ENCODE measurements around the gene SYPL1.

Gene SYPL1

DNA sequence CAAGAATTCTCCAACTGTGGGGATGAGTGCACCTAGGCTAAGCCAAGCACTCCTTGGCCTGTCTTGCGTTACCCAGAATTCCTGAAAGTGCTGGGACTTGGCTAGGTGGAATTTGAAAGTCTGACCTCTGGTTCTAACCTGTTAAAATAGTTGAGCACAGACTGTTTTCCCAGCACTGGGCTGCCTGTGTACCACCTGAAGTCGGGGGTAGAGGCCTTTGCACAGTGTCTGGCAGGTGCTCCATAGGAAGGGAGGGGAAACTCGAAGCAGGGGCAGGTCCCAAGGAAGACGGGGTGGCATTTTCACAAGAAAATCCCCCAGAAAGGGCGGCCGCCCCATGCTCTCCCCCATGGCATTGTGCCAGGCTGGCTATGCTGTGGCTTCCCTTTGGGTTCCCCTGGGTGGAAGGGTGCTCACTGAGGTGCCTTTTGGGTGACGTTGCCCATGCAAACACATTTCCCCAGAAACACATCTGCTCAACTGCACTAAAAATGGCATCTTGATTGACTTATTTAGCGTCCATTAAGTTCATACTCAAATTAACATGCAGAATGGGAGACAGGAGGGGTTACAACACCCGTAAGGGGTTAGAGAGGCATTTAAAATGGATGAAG lies 62.9 kb downstream of the SYPL1 start:
- DNase-seq, result no peak

GRCh38 chr7:106048706-106049020 lies 63.4 kb downstream of the SYPL1 start:
- no peak for DNase-seq

DNA sequence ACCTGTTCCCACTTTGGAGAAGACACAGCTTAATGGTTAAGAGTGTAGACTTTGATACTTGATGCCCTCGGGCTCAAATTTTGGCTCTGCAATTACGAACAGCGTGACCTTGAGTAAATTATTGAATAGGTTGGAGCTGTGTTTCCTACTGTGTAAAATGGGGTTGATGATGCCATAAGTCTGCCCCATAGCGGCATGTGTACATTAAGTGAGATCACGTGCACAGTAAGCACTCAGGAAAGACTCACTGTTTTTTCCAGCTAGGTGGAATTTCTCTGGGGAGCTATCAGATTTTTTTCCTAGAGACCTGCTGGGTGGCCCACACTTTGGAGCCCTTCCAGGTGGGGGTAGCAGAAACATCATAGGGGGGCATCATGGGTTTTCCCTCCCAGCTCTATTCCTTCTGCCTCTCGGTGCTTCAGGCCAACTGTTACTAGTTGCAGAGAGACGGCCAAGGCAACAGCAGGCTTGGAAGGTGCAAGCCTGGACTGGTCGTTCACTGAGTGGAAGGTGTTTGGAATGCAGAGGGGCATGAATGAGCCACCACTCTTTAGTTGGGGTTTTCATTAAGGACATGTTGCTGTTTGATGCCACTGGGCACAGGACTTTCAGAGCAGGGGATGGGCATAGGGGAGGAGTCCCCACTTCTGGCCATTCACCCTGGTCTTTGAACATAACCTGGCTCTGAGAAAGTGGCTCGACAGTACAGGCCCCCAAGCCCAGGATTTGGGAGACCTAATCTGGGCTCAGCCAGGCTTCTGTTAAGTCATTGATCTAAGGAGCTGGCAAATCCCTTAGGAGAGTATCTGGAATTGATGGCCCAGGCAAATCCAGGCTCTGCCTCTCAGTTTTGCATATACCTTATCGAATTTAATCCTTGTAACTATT lies 64.0 kb downstream of the SYPL1 start:
- peak; percentile 81 for DNase-seq

- no peak for DNase-seq
These were observed 64.9 kb downstream of the SYPL1 start for GRCh38 chr7:106047184-106047583.

DNA sequence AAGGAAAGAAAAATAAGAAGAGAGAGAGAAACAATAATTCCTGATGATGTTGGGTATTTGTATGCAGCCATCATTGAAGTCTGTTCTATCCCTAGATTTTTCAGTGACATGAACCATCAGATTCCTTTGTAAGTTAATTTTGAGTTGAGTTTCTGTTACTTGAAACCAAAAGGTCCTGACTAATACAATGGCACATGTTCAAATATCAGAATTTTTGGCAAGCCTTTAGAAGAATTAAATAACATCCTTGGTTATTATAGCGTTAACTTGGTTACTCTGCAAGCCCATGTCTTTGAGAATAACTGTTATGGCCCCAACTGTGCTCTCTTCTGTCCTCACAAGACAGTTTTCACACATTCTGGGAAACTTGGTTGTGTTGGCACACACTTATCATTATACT lies 66.5 kb downstream of the SYPL1 start:
- no peak for DNase-seq

- no peak for DNase-seq
These were observed 67.0 kb downstream of the SYPL1 start for GRCh38 chr7:106045139-106045538.

- DNase-seq, result no peak
These were observed 69.9 kb downstream of the SYPL1 start for GRCh38 chr7:106042196-106042611.

- DNase-seq, result peak; percentile 51
These were observed 70.9 kb downstream of the SYPL1 start for GRCh38 chr7:106041140-106041717.

All from NCI-H2227 treated with DMSO at 0.1 percent for 48 hours (cell line).